Eye (tissue), 1 donor: ENCODE results near the gene EEF2.
A peak's percentile ranks its signal among the peaks of the same experiment; 100 is the strongest.
"Not testable (repeated sequence)": the region's sequence is repeated elsewhere in the genome, so short reads cannot be mapped to it uniquely, and the experiment has no call there.

Source experiments
- DNase-seq: peaks from one replicate; pipeline ENCODE4 v3.0.0-alpha.2; 2015

The EEF2 gene

DNA sequence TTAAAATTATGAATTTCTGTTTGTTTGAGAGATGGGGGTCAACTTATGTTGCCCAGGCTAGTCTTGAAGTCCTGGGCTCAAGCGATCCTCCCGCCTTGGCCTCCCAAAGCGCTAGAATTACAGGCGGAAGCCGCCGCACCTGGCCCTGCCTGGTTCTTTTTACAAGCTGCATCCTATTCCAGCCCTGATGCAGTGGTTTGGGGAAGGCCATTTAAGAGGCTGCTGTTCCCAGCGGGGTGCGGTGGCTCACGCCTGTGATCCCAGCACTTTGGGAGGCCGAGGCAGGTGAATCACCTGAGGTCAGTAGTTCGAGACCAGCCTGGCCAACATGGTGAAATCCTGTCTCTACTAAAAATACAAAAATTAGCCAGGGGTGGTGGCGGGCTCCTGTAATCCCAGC is 17.3 kb downstream of the EEF2 start:
- not testable (repeated sequence) for DNase-seq

DNA sequence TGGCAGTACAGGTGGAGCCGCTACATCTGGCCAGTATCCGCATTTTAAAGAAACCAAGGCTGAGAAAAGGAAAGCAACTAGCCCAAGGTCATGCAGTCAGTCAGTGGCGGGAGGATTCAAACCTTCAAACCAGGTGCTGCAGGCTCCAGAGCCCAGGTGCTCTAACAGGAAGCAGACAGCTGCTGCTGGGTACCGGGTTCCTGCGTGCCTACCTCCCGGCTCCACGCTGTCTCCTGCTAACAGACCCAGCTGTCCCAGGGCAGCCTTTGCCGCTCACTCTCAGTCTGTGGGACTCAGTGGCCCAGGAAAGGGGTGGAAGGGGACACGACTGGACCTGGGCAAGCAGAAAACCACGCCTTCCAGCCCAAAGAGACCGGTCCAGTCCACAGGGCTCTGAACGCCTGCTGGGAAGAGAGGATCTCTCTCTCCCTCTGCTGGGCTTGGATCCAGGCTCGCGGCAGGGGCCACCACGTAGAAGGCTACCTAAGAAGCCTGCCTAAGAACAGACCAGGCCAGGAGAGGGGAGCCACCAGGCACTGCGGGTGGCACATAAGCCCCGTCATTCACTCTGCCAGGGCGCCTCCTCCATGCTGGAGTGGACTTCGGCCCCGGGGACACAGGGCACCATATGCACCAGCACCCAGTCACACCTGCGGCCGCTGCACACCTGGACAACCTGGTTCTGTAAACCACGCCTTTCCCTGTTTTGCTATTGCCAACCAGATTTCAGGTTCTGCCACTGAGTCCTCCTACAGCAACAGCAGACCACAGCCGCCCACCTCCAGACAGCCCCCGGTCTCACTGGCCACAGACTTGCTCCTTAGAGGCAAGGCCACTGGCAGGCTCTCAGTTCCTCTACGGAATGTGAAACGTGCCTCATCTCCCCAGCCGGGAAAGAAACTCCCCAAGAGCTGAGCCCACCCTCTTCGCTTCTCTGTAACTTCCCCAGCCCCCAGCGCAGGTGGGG is 18.9 kb downstream of the EEF2 start:
- no peak for DNase-seq

DNA sequence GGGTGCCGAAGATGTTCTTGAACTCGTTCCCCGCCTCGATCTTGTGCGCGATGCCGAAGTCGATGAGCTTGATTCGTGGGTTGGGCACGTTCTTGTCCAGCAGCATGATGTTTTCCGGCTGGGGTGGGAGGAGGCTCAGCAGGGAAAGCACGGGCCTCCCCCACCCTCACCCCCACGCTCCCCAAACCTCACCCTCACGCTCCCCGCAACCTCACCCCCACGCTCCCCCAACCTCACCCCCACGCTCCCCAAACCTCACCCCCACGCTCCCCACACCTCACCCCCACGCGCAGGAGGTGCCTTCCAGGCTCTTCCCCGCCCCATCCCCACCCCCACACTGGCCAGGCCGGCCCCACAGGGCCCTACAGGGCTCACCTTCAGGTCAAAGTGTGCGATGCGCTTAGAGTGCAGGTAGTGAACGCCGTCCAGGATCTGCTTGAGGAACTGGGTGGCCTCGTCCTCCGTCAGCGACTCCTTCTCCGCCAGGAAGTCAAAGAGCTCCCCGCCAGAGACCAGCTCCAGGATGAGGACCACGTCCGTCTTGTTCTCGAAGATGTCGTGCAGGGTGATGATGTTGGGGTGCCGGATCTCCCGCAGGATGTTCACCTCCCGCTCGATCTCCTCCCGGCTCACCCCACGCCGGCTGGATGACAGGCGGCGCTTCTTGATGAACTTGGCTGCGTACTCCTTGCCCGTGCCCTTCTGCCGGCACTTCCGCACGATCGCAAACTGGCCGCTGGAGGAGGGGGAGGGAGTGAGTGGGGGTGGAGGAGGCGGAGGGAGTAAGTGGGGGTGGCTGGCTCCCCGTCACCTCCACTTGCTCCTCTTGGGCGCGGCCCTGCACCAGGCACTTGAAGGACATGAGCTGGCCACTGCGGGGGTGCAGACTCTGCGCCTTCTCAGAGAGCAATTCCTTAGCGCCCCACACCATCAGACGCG is 20.7 kb downstream of the EEF2 start:
- DNase-seq = no peak

DNA sequence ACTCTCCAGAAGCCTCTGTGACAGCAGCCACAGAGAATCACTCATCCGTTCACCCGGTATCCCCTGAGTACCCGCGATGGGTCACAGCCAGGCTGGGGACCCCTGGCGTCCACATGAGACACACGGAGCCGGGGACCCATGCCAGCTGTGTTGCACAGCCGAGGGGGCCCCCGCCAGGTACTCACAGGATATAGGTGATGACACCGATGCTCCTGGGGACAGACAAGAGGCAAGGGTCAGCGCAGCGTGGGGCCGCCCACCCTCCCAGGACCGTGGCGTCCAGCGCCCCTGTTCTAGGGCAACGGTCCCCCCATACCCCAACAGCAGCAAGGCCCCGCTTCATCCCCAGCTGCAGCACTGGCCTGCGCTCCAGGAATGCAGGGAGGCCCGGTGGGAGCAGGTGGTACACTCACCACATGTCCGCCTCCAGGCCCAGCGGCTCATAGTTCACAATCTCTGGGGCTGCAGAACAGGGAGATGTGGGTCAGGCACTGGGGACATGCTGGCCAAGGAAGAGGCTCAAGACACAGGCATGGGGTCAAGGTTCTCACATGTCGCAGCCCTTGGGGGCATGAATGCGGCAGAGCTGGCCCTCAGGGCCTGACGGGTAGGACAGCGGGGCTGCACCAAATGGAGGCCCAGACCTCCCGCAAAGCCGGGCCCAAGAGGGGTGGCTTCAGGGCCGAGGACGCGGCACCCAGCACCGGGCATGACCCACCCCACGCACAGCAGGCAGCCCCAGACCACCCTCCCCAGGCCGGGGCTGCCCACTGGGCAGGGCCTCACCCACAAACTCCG is 21.6 kb downstream of the EEF2 start:
- DNase-seq = no peak

DNA sequence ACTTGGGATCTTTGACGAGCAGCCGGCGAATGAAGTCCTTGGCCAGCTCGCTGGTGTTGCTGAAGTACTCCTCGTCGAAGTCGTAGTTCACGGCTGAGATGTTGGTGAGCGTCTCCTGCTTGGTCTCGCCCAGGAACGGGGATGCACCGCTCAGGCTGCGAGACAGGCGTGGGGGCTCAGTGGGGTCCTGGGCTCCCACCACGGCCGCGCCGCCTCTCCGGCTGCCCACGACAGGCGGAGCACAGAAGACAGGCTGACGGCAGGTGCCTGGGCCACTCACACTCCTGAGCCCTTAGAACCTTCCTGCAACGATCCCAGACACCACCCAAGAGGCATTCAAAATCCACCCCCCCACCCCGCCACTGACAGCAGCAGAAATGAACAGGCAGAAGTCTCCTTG is 24.3 kb downstream of the EEF2 start:
- DNase-seq = no peak

DNA sequence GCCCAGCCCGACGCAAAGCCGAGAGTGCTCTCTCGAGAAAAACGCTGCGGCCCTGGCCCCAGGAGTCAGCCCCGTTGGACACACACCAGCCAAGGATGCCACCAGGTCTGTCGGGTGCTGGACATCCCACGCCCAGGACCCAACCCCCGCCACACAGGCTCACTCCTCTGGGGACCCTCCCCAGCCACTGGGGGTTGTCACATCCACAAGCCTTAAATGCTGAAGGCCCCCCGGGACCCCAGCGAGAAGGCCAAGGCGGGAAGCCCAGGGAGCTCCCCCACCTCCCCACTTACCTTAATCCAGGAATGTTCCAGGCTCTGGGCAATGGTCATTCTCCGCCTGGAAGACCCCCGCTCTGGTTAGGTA is 25.5 kb downstream of the EEF2 start:
- no peak for DNase-seq

DNA sequence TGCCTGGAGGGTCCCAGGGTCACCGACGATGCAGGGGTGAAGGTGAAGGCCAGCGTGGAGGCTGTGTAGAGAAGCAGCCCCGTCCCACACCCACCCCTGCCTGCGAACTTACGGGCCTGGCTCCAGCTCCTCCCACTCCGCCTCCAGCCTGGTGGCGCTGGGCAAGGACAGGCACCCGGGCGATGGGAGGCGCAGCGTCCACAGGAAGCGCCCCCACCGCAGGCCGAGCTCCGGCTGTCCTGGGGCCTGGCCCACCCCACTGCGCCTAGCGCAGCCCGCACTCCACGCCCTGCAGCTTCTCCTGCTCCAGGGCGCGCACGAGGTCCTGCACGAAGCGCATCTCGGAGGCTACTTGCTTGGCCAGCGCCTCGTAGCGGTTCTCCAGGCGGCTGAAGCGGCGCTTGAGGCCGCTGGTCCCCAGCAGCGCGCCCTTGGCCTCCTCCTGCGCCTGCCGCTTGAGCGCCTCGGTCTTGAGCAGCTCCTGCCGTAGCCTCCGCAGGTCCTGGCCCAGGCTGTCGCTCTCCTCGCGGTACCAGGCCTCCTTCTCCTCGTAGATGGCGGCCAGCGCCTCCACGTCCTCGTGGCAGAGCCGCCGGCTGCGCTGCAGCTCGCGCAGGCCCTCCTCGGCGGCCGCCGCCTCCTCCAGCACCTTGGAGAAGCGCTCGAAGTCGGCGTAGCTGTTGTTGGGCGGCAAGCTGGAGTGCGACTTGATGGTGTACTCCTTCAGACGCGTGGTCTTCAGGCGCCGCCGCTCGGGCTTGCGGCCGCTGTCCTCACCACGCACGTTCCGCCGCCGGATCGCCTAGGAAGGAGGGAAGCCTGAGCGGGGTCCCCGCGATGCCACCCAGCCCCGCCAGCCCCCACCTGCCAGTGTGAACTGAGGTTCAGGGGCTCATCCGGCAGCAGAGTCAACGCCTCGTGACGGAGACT is 26.2 kb downstream of the EEF2 start:
- DNase-seq = no peak

DNA sequence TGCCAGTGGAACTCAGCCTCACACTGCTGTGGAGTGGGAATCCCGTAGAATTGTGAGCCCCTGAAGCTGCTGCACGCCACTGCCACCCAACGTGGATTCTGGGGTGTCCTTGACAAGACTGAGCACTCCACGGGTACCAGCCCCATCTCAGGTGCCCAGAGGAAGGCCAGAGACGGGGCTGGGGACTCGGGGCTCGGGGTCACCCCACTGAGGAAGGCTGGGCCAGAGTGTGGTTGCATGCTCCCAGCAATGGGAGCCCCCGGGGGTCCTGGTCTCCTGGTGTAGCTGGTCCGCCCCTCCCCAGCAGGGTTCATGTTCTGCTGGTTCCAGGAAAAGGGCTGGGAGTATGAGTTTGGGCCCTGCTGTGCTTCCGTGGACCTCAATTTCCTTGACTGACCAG is 29.6 kb downstream of the EEF2 start:
- DNase-seq = no peak

DNA sequence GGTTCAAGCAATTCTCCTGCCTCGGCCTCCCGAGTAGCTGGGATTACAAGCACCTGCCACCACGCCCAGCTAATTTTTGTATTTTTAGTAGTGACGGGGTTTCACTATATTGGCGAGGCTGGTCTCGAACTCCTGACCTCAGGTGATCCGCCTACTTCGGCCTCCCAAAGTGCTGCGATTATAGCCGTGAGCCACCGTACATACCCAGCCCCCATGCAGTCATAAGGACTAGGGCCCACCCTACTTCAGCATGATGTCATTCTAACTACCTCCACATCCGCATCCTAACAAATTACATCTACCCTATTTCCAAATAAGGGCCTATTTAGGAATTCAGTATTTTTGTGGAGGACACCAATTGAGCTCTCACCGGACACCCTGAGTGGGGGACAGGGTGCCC is 30.0 kb downstream of the EEF2 start:
- not testable (repeated sequence) for DNase-seq

DNA sequence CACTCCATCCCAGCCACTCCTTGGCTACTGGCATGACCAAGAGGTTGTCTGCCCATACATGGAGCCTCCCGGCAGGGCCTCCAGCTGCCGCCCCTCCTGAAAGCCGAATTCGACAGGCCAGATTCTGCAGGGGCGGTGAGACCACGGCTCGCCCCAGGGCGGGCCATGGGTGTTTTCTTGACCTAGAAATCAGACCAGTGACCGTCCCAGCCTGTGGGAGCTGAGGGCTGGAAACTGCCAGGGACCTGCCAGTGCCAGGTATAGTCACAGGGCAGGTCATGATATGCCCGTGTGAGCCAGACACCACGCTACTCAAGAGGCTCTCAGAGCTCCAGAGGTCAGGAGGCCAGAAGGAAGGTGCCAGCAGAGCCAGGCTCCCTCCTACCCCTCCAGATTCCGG is 31.2 kb downstream of the EEF2 start:
- no peak for DNase-seq

DNA sequence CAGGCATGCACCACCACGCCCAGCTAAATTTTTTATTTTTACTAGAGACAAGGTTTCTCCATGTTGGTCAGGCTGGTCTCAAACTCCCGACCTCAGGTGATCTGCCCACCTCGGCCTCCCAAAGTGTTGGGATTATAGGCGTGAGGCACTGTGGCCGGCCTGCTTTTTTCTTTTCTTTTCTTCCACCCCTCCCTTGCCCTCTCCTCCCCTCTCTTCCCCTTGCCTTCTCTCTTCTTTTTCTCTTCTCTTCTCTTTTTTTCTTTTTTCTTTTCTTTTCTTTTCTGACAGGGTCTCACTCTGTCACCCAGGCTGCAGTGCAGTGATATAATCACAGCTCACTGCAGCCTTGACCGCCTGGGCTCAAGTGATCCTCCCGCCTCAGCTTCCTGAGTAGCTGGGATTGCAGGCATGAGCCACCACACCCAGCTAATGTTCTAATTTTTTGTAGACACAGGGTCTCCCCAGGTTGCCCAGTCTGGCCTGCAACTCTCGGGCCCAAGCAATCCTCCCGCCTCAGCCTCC is 32.4 kb downstream of the EEF2 start:
- DNase-seq = not testable (repeated sequence)

DNA sequence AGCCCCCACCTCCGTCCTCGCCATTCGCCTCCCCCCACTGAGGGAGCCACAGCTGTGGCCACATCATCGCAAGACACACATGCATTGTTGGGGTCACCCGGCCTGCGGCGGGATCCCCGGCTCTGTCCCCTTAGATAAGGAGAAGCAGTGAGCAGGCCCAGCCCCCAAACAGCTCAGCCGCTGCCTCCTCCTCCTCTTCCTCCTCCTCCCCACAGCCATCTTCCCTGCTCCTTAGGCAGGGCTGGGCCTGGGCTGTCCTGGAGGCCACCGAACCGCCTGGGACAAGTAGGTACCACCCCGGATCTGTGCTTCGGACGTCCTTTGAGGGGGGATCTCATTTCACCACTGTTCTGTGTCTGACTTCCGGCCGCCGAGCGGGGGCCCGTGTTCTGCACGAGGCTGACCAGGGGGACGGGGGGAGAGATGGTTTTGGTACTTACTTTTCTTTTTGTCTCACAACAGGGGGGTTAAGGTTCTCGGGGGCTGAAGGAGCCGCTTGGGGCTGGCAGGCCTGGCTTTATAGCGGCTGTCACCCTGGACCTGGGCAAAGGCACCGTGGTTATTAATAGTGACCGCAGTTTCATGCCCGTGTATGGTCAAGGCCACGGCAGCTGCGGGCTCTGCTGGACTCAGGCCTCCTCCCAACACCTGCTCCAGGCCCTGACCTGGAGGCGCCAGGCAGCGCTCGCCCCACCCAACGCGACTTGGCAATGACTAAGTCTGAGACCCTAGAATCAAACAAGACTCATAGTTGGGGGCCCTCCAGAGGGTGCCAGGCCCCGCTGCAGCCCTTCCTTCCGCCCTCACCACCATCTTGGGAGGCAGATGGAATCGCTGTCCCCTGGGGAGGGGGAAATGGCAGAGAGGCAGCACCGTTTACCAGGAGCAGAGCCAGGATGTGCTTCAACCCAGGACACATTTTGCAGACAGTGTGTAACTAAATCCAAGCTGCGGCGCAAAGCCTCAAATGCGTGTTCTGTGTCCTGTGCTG is 34.1 kb downstream of the EEF2 start:
- peak; percentile 21 for DNase-seq

DNA sequence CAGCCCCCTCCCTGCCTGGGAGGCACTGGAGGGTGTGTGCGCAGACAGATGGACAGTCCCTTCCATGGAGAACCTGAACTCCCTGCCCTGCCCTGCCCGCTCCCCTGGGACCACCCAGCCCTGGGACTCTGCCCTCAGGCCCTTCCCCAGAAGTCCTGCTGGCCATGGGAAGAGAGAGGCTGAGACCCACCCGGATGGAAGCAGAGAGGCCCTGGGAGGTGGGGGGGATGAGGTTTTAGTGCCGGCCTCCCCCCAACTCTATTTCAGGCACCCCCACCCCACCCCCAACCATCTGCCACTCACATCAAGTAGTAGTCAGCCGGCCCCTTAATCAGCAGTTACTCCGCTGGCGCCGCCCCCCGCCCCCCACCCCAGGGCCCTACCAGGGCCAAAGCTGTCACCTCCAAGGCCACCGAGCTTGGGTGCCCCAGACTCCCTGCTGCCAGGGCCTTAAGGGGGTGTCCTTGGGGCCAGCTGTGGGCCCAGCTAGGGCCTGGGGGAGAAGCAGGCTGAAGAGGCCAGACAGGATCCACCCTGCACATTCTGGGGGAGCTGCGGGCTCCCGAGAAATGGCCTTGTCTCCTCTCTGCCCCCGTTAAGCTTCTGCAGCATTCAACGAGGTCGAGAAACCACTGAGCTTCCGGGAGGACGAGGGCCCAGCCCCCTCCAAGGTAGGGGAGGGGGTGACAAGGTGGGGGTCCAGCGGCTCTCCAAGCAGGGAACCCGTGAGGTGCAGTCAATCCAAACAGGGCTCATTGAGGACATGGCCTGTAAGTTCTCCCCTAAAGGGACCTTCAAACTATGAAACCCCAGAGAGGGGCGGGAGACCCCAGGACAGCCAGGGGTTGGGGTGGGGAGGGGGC is 35.0 kb downstream of the EEF2 start:
- DNase-seq = no peak

DNA sequence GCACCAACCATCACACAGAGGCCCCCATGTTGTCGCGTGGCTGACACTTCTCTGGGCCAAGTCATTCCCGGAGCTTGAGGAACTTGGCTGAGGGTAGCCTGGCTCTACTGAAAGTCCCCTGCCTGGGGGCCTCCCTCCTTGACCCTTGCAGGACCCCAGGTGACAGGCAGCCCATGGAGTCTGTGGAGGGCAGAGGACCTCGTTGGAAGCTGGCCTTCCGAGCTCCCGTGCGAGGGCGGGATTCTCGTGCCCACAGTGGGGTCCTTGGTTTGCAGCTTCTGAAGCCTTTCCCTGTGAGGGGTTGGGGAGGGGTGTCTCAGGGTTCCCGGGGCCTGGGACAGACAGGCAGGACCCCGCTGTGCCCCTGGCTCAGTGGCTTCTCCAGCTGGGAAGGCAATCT is 36.0 kb downstream of the EEF2 start:
- DNase-seq = no peak

DNA sequence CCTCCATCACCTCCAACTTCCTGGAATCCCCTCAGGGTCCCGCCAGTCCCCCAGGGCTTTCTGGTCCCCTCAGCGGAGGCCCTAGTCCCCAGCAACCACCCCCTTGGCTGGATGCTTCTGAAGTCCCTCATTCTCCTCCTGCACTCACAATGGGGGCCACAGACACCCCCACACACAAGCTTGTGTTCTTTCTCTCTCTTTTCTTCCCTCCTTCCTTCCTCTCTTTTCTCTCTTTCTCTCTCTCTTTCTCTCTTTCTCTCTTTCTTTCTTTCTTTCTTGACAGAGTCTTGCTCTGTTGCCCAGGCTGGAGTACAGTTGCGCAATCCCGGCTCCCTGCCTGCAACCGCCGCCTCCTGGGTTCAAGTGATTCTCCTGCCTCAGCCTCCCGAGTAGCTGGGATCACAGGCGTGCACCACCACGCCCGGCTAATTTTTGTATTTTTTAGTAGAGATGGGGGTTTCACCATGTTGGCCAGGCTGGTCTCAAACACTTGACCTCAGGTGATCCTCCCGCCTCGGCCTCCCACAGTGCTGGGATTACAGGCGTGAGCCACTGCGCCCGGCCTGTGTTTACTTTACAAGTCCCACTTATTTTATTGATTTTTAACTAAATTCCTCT is 37.8 kb downstream of the EEF2 start:
- not testable (repeated sequence) for DNase-seq

DNA sequence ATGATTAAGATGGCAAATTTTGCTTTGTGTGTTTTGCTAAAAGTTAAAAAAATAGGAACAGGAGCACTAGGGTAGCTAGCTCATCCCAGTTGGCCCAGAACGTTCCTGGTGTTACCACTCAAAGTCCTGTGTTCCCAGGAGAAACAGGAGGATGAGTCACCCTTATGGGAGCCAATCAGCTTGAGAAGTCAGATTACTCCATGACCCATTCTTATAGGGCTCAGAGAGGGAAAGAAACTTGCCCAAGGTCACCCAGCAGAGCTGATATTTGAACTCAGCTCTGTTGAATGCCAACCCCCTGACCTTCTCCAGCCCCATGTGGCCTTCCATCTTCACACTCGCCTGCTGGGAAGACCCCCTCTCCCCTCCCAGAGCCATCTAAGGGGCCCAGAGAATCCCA is 39.4 kb downstream of the EEF2 start:
- no peak for DNase-seq

DNA sequence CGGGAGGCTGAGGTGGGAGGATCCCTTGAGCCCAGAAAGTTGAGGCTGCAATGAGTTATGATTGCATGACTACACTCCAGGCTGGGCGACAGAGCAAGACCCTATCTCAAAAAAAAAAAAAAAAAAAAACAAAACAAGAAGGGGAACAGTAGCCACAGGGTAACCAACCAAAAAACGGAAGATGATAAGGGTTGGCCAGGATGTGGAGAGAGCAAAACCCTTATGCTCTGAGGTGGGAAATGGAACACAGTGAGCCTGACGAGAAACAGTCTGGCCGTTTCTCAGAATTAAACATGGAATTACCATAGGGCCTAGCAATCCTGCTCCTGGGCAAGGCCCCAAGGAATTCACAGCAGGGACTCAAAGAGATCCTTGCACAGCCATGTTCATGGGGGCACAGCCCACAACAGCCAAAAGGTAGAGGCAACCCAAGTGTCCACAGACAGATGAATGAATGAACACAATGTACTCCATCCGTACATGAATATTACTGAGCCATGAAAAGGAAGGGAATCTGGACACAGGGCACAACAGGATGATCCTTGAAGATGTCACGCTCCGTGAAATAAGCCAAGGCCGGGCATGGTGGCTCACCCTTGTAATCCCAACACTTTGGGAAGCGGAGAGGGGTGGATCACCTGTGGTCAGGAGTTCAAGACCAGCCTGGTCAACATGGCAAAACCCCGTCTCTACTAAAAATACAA is 41.1 kb downstream of the EEF2 start:
- DNase-seq = no peak

DNA sequence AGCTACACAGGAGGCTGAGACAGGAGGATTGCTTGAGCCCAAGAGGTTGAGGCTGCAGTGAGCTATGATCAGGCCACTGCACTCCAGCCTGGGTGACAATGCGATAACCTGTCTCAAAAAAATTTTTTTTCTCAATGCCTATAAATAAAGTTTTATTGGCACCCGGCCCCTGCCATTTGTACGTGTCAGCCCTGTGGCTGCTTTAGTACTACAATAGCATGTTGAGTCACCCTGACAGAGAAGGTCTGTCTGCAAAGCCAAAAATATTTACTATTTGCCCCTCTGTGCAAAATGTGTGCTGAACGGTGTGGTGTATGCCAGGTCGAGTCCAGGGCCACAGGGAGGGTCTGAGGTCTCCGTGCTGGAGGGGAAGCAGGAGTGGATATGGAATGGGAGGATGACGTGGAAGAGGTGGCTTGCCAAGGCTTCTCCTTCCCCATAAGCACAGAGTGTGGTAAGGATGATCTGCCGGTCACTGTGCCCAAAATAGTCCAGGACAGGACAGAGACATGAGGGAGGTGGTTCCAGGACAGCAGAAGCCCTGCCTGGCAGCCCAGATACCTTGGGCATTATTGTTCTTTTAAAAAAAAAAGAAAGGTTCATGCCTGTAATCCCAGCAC is 42.4 kb downstream of the EEF2 start:
- DNase-seq = no peak
